Endothelial cell of hepatic sinusoid (primary cell): ENCODE results near the gene AMT.

ENCODE experiments used
- in situ Hi-C: cut with HindIII; loops from 2 replicates; pipeline ENCODE4 v1.10.0; 2017; ENCODE audit warnings: low sequenced_read_pairs

AMT gene

DNA sequence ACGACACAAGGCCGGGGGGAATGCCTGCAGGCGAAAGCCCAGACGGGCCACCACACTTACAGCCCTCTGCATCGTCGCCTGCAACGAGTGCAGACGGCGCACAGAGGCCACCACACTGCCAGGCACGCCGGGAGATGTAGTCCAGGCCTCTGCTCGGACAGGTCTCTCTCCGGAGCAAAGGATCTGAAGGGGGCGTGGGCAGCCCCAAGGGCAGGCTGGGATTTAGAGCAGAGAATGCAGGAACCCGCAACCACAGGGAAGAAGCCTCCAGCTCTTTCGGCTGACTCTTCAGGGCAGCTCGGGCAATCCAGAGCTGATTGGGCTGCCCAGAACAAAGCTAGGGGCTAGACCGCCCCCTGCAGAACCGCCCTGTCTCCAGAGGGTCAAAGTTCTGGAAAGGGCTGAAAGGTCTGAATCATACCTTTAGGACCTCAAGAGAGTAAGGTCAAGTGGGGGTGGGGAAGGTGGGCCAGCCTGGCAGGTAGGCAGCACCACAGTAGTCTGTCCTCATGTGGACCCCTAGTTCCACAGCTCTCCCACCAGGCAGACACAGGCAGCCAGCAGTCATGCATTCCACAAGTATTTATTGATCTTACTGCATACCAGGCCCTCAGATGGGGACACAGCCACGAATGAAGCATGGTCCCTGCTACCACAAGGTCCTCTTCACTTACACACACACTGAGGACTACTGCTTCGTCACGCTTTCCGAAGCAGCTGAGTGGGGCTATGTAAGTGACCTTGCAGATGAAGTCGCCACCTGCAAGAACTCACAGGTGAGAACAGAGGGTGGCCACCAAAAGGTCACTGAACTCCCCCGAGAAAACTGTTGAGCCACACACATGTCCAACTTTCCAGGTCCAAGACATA is at the start of gene AMT:
TSS of gene AMT (minus strand) at position 95 of the 870 bp plus-strand sequence. CDS start at position 72, 23 bp downstream.
- in situ Hi-C loops: loop anchor here (25.0 kb wide), 1 partner anchor 335 kb away; the partner anchor contains the start of gene QRICH1

DNA sequence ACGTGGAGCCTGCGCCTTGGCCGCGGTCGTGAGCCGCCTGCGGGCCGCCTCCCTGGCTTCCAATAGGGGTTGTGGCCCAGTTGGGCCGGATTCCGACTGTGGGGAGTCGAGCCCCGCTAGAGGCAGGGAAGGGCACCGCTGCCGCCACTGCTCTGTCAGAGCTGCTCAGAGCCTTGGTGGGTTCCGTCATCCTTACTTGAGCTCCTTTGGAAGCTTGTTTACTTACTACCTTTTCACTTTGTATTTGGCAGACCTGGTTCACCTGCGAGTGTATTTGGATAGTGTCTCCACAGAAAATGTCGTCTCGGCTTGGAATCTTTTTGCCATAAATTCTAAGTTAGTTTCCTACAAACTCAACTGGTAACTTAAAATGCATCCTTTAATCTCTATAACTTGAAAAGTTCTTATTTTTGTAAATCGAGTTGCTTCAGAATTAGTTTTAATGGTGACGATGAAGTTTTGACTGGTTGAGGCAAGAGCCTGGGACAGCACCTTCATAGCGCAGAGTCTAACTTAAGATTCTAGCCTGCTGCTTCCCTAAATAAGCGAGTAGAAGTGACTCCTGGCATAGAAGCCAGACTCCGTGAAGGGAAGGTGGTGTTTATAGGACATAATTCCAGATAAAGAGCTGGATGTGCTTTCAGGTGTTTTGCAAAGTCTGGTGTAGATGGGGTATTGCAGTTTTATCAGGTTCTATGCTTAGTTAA is 48.6 kb upstream of the AMT start:
- in situ Hi-C loops: no loop called here

DNA sequence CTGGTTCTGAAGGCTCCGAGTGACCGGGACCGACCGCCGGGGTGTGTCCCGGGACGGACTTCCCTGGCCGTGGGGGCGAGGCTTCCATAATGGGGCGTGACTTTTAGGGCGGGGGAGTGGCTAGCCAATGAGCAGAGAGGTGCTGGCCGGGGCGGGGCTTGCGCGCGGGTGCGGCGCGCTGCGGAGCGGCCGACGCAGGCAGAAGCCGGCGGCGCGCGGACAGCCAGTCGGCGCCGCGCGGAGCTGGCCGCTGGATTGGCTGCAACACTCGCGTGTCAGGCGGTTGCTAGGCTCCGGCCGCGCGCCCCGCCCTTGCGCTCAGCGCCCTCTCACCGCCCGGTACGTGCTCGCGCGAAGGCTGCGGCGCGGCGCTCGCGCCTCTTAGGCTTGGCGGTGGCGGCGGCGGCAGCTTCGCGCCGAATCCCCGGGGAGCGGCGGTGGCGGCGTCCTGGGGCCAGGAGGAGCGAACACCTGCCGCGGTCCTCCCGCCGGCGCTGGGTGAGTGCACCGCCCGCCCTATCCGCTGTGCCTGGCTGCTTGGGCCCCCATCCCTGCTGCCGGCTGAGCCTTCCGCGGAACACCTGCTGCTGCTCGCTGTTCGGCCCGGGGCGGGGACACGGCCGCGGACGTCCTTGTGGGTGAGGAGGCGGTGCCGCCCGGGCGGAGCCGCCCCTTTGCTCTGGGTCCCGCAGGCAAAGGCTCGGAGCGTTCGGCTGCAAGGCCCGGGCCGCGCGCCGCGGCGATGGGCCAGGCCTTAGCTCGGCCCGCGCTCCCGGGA is 47.9 kb upstream of the AMT start, which contains the start of gene DAG1:
TSS of gene DAG1 (plus strand) at position 332 of the 778 bp plus-strand sequence. CDS start 40,268 bp downstream, outside the sequence.
- in situ Hi-C loops: no loop called here

DNA sequence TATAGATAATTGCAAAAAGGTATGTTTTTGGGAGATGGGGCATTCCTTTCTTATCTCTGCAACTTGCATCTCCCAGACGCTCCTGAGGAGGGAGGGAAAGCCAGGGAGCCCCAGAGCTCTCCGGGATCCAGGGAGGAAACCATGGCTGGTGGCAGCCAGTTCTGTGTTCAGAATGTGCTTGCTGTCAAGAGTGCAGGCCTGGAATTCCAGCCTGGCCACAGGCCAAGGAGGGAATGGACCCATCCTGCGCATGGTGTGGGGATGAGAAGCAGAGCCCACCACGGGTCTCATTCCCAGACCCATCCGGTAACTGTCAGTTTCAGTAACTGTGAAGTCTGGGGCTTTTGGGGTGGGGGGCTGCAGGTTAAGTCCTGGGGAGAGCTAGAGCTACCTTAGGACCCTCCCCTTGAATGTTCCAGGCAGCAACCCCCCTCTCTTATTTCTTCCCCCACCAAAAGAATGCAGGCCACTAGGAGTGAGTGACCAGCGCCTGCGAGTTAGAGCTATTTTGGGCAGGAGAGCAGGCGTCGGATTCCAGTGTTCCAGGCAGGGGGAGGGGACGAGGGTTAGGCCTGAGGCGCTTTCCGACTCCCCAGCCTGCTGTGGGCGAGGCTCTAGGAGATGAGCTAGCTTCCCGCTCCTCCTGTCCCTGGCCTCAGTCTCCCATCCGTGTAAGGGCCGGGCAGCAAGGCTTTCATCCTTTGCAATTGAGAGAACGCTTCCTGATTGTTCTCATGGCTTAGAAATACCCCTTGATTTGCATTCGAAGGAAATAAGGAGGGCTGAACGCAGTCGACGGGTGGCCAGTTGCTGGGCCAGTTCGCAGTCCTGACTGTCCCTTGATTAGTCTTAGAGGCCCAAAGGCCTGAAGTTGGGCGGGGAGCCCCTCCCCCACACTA is 47.0 kb upstream of the AMT start:
- in situ Hi-C loops: no loop called here

- in situ Hi-C loops: no loop called here
These were observed 43.8 kb upstream of the AMT start for GRCh38 chr3:49466085-49466484.

GRCh38 chr3:49465270-49466034 is 43.2 kb upstream of the AMT start:
- in situ Hi-C loops: no loop called here

GRCh38 chr3:49462222-49462621 is 39.9 kb upstream of the AMT start:
- in situ Hi-C loops: no loop called here

- in situ Hi-C loops: no loop called here
These were observed 39.3 kb upstream of the AMT start for GRCh38 chr3:49461443-49462171.

GRCh38 chr3:49460956-49461355 is 38.7 kb upstream of the AMT start:
- in situ Hi-C loops: no loop called here

DNA sequence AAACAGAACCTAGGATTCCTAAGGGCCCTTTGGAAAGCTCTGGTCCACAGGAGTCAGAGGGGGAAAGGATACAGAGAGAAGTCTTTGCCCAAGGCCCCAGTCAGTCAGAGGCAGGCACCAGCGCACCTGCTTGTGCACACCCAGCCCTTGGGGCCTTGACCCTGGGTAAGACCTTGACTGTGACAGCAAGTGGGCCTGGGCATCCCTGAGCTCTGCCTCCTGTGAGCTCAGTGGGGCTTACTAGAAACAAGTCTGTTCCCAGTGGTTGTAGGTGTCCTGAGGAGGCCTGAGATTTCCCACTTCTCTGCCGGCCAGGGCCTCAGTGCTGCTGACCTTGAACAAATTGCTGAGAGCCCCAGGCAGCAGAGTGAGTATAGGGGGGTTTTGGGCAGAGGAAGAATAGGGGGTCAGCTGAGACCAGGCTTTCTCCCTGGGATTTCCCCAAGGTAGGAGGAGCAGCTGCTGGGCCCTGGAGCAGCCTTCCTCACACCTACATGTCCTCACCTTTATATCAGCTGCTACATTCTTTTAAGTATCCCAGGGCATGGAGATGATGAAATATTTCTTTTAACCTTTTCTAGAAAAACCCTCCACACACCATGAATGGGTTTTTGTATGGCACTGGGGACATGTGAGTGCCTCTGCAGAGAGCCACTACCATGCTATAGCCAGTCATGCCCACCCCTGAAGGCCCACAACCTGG is 38.1 kb upstream of the AMT start:
- in situ Hi-C loops: no loop called here

DNA sequence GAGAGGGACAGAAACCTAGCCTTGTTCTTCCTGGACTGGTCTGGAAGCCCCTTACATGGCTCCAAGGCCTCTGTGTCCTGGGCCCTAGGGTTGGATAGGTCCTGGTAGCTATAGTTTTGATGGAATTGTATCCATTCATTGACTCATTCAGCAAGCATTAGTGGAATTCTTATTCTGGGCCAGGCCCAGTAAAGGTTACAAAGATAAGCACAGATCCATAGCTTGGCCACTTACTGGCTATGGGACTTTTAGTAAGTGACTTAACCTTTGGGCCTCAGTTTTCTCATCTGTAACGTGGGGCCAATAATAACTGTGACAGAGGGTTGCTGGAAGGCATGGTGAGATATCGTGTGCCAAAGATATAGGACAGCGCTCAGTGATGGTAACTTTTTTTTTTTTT is 34.2 kb upstream of the AMT start:
- in situ Hi-C loops: no loop called here

- in situ Hi-C loops: no loop called here
These were observed 32.8 kb upstream of the AMT start for GRCh38 chr3:49454898-49455681.

DNA sequence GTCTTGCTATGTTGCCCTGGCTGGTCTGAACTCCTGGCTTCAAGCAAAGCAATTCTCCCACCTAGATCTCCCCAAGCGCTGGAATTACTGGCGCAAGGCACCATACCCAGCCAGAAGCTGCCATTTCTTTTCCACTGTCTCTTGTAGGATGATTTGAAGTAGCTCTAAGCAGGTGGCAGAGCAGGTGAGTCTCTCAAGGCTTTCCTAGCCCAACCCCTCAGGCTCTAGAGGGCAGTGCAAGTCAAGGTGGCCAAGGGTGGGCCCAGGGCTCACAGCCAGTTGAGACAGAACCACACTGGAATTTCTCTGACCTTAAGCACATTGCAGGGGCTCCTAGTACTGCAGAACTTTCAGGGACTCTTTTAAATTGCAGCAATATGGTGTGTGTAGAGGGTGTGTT is 32.2 kb upstream of the AMT start:
- in situ Hi-C loops: no loop called here

GRCh38 chr3:49453621-49454020 is 31.3 kb upstream of the AMT start:
- in situ Hi-C loops: no loop called here

- in situ Hi-C loops: no loop called here
These were observed 23.1 kb upstream of the AMT start for GRCh38 chr3:49445391-49445790.

DNA sequence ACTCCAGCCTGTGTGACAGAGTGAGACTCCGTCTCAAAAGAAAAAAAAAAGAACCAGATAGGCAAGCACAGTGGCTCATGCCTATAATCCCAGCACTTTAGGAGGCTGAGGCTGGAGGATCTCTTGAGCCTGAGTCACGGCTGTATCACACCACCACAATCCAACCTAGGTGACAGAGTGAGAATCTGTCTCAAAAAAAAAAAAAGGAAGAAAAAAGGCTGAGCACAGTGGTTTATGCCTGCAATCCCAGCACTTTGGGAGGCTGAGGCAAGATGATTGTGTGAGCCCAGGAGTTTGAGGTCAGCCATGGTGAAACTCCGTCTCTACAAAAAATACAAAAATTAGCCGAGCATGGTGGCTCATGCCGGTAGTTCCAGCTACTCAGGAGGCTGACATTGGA is 12.5 kb upstream of the AMT start:
- in situ Hi-C loops: no loop called here

- in situ Hi-C loops: no loop called here
These were observed 6.4 kb upstream of the AMT start for GRCh38 chr3:49428752-49429080.

DNA sequence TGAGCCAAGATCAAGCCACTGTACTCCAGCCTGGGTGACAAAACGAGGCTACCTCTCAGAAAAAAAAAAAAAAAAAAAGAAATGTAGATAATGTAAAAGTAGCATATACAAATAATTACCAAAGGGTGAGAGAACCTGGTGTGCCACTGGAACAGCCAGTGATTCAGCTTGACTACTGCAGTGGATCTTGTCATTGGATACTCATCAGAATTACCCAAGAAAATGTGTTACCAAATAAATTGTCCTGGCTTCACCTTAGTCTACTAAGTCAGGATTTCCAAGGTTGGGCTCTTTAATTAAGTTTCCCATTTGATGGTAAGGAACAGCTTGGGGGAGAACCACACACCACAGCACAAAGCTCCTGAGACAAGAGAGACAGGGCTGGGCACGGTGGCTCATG is 5.3 kb upstream of the AMT start:
- in situ Hi-C loops: no loop called here
